Stimulated activated CD4-positive, alpha-beta T cell treated with anti-CD3 and anti-CD28 coated beads, Interleukin-15, amount 100 ng/mL, for 48 hours (primary cell): ENCODE measurements around the gene TMEM87B.

Experiments used
- DNase-seq, 2 donors: peaks; one replicate each; pipeline ENCODE4 v3.0.0-alpha.2; 2020; ENCODE audit warnings: low read depth in 2 of 2

The TMEM87B gene, protein sequence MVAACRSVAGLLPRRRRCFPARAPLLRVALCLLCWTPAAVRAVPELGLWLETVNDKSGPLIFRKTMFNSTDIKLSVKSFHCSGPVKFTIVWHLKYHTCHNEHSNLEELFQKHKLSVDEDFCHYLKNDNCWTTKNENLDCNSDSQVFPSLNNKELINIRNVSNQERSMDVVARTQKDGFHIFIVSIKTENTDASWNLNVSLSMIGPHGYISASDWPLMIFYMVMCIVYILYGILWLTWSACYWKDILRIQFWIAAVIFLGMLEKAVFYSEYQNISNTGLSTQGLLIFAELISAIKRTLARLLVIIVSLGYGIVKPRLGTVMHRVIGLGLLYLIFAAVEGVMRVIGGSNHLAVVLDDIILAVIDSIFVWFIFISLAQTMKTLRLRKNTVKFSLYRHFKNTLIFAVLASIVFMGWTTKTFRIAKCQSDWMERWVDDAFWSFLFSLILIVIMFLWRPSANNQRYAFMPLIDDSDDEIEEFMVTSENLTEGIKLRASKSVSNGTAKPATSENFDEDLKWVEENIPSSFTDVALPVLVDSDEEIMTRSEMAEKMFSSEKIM

DNA sequence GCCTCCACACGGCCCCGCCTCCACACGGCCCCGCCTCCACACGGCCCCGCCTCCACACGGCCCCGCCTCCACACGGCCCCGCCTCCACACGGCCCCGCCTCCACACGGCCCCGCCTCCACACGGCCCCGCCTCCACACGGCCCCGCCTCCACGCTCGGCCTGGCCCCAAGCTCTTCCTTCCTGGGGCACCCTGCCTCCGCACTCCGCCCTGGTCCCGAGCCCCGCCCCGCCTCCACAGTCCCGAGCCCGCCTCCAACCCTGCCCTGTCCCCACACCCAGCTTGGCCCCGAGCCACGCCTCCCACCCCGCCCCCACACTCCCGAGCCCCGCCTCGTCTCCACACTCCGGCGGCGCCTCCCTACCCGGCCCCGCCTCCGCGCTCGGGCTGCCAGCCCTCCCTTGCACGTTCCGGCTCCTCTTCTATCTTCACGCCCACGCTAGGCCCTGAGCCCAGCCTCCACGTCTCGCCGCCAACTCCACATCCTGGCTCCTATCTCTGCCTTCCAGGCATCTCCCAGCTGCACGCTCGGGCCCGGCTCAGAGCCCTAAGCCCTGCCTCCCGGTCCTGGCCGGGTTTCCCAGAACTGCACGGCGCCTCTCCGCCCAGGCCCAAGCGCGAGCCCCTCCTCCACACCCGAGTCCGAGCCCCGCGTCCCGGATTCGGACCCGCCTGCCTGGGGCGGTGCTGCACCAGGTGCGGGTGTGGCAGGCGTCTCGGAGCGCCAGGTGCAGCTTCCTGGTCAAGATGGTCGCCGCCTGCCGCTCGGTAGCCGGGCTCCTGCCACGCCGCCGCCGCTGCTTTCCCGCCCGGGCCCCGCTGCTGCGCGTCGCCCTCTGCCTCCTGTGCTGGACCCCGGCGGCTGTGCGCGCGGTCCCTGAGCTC is at the start of gene TMEM87B:
Gene TMEM87B, plus strand, starts transcription at position 423 of the 883 bp plus-strand sequence. Its CDS starts 323 bp downstream, at position 746.
- peak; percentile 98 for DNase-seq

DNA sequence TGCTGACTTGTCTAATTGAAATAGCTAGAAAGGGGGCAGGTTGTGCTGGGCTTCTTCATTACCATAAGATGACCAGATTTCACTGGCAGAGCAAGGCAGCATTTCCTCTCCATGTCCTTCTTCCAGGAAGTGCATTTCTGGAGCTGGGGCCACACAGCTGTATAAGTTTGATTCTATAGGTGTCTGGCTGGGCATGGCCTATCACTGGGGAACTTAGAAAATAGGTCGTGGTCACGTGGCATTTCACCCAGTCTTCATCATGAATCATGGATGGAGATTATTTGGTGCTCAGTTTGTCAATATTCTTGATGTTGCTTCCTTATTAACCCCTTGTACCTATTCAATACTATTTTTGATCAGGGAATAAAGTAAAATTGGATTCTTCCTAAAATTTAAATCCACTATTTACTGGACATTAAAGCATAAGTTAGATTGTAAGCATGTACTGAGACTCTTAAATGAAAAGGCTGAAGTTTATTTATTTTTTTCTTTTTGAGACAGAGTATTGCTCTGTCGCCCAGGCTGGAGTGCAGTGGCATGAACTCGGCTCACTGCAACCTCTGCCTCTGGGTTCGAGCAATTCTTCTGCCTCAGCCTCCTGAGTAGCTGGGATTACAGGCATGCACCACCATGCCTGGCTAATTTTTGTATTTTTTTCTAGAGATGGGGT is 49.5 kb upstream of the TMEM87B start:
- DNase-seq, result no peak

DNA sequence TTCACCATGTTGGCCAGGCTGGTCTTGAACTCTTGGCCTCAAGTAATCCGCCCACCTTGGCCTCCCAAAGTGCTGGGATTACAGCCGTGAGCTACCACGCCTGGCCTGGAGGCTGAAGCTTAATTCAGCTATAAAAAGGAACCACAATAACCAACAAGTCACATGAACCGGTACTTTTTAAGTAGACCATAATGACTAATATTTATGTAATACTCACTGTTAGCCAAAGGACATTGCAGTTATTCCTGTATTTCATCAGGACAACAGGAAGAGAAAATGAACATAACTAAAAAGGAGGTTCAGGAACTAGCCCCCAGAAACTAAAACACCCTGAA is 49.0 kb upstream of the TMEM87B start:
- no peak for DNase-seq

- no peak for DNase-seq
Observed at GRCh38 chr2:112007493-112007892, 47.6 kb upstream of the TMEM87B start.

DNA sequence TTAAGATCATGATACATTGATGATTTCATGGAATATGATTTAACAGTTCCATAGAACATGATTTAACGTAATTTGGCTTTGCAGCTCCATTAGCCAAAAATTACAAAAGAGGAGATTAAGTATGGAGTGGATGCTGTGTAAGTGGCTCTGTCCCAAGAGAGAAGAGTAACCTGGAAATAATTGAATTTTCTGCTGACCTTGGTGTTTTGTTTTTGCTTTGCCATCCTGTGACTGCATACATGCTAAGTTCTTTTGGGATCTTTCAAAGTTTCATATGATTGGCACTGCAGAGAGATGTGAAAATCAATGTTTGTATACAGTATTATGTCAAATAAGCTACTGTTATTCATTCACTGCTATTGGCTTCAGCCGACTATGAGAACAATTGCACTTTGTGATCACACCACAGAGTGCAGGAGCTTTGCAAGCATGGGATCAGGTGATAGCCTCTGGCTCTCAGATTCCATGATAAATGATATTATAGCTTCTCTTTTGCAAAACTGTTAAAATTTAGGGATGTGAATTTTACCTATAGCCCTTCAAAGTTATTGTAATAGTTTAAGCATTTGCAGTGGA is 46.1 kb upstream of the TMEM87B start:
- no peak for DNase-seq

- DNase-seq, result no peak
Observed at GRCh38 chr2:112010751-112011150, 44.3 kb upstream of the TMEM87B start.

DNA sequence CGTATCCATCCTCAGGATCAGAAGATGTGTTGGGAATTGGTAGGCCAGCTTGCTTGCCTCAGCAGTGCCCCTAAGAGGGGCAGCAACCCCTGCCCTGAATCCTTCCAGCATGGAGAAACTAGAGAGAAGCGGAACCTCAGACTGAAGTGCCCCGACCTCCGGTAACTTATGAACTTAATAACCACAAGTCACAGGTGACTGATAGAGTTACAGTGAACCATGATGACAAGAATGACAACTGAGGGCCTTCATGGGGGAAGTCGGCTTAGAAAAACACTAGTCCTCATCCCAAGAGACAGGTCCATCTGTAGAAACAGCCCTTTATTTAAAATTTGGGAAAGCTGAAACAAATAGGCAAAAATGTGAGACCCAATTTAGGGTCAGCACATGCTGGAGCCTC is 42.5 kb upstream of the TMEM87B start:
- no peak for DNase-seq

DNA sequence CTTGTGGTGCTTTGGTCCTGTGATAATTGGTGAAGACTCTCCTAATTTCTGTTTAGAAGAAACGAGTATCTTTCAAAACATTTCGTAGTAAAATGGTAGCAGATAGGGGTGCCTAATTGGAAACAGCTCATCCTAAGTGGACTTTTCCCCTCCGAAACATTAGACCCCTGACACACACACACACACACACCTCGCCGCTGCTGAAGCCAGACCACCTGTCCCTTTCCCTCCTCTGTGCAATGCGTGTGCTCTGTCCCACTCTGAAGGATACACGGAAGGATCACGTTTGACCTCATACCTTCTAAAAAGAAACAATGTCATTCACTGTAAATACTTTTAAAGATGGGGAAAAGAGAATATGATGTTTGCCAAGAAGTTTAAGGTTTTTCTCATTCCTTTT is 36.2 kb upstream of the TMEM87B start:
- DNase-seq, result no peak

- no peak for DNase-seq
Observed at GRCh38 chr2:112019569-112019982, 35.5 kb upstream of the TMEM87B start.

GRCh38 chr2:112020561-112020960 is 34.5 kb upstream of the TMEM87B start:
- no peak for DNase-seq

- DNase-seq, result no peak
Observed at GRCh38 chr2:112021290-112021689, 33.8 kb upstream of the TMEM87B start.

- DNase-seq, result no peak
Observed at GRCh38 chr2:112021781-112022231, 33.3 kb upstream of the TMEM87B start.

DNA sequence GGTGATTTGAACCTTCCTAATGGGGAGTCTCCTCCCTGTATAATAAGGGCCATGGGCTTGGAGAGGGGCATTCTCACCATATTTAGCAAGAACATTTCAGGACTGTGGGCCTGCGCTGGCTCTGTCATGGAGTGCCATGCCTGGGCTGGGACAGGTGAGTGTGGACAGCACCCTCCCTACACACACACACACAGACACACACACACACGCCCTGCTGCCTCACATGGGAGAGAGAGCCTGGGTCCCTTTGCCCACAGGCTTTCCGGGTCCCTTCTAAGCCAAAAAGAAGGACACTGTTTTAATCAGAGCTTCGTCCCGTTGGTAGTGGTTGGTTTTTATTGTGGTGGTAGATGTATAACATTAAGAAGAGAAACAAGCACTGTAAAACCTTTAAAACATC is 31.4 kb upstream of the TMEM87B start:
- DNase-seq, result no peak

DNA sequence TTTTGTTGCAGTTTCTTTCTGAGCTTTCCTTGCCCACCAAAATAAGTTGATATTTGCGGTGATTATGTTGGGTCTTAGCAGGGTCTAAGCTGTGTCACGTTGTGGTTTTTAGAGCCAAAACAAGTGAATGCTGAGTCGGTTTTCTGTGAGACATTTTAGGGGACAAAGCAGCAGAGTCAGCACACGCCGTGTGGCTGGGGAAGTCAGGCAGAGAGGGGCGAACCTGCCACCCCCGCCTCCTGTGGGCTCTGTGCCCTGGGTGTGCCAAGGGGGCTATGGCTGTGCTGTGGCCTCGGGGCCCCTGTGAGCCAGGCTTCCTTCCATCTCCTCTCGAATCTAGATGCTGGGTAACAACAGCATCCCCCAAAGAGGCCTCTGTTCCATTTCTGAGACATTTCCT is 30.8 kb upstream of the TMEM87B start:
- no peak for DNase-seq

DNA sequence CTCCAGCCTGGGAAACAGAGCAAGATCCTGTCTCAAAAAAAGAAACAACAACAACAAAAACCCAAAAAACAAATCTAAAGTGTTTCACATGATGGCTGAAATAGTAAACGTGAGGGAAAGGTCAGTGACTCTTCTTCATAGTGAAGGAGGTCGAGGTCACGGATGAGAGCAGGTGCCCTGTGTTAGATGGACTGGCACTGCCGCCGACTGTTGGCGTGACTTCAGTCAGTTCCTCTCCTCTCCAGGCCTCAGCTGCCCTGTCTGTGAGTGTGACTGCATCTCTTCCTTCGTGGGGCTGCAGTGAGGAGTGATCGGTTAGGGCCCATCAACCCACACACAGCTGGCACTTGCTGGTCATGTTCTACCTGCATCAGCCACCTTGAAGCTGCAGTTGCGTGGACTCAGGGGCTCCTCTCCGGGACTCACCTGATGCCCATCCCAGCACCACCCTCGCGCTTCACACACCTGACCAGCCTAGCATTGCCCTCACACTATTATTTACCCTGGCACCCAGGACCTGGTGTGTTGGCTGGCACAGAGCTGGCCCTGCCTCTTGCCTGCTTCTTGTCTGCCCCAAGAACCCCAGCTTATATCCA is 30.1 kb upstream of the TMEM87B start:
- DNase-seq, result no peak

- DNase-seq, result no peak
Observed at GRCh38 chr2:112026509-112026908, 28.6 kb upstream of the TMEM87B start.

DNA sequence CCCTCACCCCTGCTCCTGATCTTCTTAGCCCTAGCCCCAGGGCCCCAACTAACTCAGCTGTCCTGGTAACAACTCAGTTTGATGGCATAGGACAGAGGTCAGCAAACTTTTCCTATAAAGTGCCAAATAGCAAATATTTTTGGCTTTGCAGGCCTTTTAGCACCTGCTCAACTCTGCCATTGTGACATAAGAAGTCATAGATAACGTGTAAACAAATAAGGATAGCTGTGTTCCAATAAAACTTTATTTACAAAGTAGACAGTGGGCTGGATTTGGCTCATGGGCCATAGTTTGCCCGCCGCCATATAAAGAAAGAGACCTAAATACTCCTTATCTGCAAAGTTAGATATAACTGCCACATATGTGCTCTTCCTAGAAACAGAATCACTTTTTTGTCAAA is 27.3 kb upstream of the TMEM87B start:
- DNase-seq, result no peak

DNA sequence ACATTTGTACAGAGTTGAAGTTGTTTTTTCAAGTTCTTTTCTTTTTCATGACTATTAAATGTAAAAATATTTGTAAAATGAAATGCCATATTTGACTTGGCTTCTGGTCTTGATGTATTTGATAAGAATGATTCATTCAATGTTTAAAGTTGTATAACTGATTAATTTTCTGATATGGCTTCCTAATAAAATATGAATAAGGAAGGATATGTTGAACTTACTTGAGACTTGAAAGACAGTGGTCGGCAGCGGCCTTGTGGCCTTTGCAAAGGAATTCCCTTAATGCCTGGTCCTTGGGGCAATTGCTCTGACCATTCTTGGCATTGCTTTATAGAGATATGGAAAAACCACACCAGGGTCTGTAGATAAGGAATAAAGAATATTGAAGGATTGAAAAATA is 25.9 kb upstream of the TMEM87B start:
- no peak for DNase-seq

DNA sequence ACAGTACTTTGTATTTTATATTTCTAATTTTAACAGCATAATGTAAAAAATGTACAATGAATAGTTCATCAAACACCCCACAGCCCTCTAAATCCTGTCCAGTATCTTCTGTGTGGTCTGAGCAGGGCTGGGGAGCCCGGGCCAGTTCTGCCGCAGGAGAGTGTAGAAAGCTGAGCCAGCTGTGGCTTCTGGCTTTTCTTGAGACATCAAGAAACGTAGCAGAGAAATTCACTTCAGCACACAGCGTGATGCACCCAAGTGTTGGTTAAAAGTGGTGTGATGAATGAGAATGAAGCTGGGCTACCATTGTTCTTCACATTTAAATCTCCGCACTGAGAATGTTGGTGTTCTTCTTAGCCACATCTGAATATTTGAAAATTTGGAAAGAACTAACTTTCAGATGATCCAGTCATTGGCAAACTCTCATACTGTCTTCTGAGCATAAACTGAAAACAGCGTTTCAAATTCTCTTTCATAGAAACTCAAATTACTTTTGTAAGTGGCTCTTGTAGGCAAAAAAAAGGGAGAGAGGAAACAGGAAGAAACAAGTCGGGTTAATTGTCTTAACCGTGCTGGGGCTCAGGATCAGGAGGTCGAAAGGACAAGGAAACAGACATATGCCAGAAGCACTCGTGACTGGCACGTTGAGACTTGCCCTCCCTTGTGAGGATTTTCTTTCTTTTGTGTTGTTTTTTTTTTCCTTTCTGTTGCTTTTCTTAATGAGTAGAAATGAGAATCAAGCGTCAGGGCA is 23.4 kb upstream of the TMEM87B start:
- DNase-seq, result no peak

- DNase-seq, result no peak
Observed at GRCh38 chr2:112032224-112032586, 22.9 kb upstream of the TMEM87B start.
